Type B pancreatic cell (in vitro differentiated cells): ENCODE results near the gene ANKRD12. TPM values are rescaled to one million over a fixed set of nuclear protein-coding genes. Genes with fewer than 3 reads are reported as not detected.
A peak's percentile ranks its signal among the peaks of the same experiment; 100 is the strongest.

ENCODE experiments used
- DNase-seq: peaks from one replicate; pipeline ENCODE4 v3.0.0; 2021; ENCODE audit warnings: mixed read lengths; ENCODE audit not compliant: unreplicated experiment; ENCODE audit errors: extremely low spot score
- H3K27ac Mint-ChIP-seq: 2 replicates; pipeline ENCODE4 v1.8.0; 2021; ENCODE audit warnings: mild to moderate bottlenecking, mixed read lengths
- H3K27me3 Mint-ChIP-seq: 2 replicates; pipeline ENCODE4 v1.8.0; 2021; ENCODE audit warnings: mixed read lengths
- H3K36me3 Mint-ChIP-seq: 2 replicates; pipeline ENCODE4 v1.8.0; 2021; ENCODE audit warnings: mixed read lengths
- H3K4me1 Mint-ChIP-seq: one replicate; pipeline ENCODE4 v1.8.0; 2021; ENCODE audit warnings: mixed read lengths; ENCODE audit not compliant: unreplicated experiment
- H3K4me3 Mint-ChIP-seq: 2 replicates; pipeline ENCODE4 v1.8.0; 2021; ENCODE audit warnings: mild to moderate bottlenecking, mixed read lengths
- H3K9me3 Mint-ChIP-seq: 2 replicates; pipeline ENCODE4 v1.8.0; 2021; ENCODE audit warnings: mixed read lengths
- CTCF ChIP-seq: fragments of 200-600 bp; sonication (generic); conservative IDR thresholded peaks from 2 replicates; pipeline ENCODE4 v1.5.0; 2021; ENCODE audit warnings: antibody characterized with exemption, mild to moderate bottlenecking
- total RNA-seq: library from RNA; stranded (reverse); gene quantifications from 2 replicates; pipeline ENCODE4 v1.2.1, GENCODE V29; 2021; ENCODE audit warnings: low replicate concordance

Gene ANKRD12
- total RNA-seq, 1 donor from 2014 or later: 38.8 TPM

GRCh38 chr18:9133225-9133624, 3.4 kb upstream of the ANKRD12 start:
- H3K4me3 Mint-ChIP-seq: peak overlapping the region; percentile 64

GRCh38 chr18:9135081-9135911, 1.3 kb upstream of the ANKRD12 start:
- H3K27ac Mint-ChIP-seq: peak overlapping the region; percentile 99
- no peak for TF ChIP-seq CTCF
- H3K4me3 Mint-ChIP-seq: peak overlapping the region; percentile 98
- no peaks in the 10 kb centered on the region for H3K9me3 Mint-ChIP-seq
- H3K36me3 Mint-ChIP-seq: peaks cover 10% of the 10 kb centered on the region
- H3K4me1 Mint-ChIP-seq: peaks cover 34% of the 10 kb centered on the region
- H3K27me3 Mint-ChIP-seq: no peaks in the 10 kb centered on the region
- DNase-seq: no peak

More at GRCh38 chr18:9133225-9133624, 3.4 kb upstream of the ANKRD12 start:
- H3K27ac Mint-ChIP-seq: peak overlapping the region; percentile 83
- no peaks in the 10 kb centered on the region for H3K9me3 Mint-ChIP-seq
- no peaks in the 10 kb centered on the region for H3K27me3 Mint-ChIP-seq
- H3K4me1 Mint-ChIP-seq: peaks cover 19% of the 10 kb centered on the region
- DNase-seq: no peak
- TF ChIP-seq CTCF: no peak
- peaks cover 21% of the 10 kb centered on the region for H3K36me3 Mint-ChIP-seq

GRCh38 chr18:9135912-9136314, 668 bp upstream of the ANKRD12 start:
- peaks cover 10% of the 10 kb centered on the region for H3K36me3 Mint-ChIP-seq
- TF ChIP-seq CTCF: no peak
- peaks cover 39% of the 10 kb centered on the region for H3K4me1 Mint-ChIP-seq
- DNase-seq: peak; percentile 74
- H3K9me3 Mint-ChIP-seq: no peaks in the 10 kb centered on the region
- H3K4me3 Mint-ChIP-seq: peak overlapping the region; percentile 98
- H3K27ac Mint-ChIP-seq: peak overlapping the region; percentile 99
- H3K27me3 Mint-ChIP-seq: no peaks in the 10 kb centered on the region

- Mint-ChIP-seq H3K36me3 (peaks cover 5% of the 10 kb centered on the region), H3K4me1 (peaks cover 52% of the 10 kb centered on the region), H3K27ac (peak overlapping the region; percentile 97), H3K4me3 (peak overlapping the region; percentile 97), H3K9me3 (no peaks in the 10 kb centered on the region), H3K27me3 (no peaks in the 10 kb centered on the region)
- peak; percentile 77 for DNase-seq
- no peak for TF ChIP-seq CTCF
Observed at GRCh38 chr18:9137168-9138066, 836 bp downstream of the ANKRD12 start.

- Mint-ChIP-seq H3K4me3 (peak overlapping the region; percentile 55), H3K27ac (no peak overlapping the region), H3K9me3 (no peaks in the 10 kb centered on the region)
Observed at GRCh38 chr18:9139400-9140039, 2.9 kb downstream of the ANKRD12 start.

More at GRCh38 chr18:9139400-9140039, 2.9 kb downstream of the ANKRD12 start:
- H3K27me3 Mint-ChIP-seq: no peaks in the 10 kb centered on the region
- DNase-seq: no peak
- H3K4me1 Mint-ChIP-seq: peaks cover 44% of the 10 kb centered on the region
- no peak for TF ChIP-seq CTCF
- H3K36me3 Mint-ChIP-seq: no peaks in the 10 kb centered on the region
